ENCODE results near the gene PCAT7.
A peak's percentile ranks its signal among the peaks of the same experiment; 100 is the strongest.
"Not testable (repeated sequence)": the region's sequence is repeated elsewhere in the genome, so short reads cannot be mapped to it uniquely, and the experiment has no call there.

PCAT7 gene

DNA sequence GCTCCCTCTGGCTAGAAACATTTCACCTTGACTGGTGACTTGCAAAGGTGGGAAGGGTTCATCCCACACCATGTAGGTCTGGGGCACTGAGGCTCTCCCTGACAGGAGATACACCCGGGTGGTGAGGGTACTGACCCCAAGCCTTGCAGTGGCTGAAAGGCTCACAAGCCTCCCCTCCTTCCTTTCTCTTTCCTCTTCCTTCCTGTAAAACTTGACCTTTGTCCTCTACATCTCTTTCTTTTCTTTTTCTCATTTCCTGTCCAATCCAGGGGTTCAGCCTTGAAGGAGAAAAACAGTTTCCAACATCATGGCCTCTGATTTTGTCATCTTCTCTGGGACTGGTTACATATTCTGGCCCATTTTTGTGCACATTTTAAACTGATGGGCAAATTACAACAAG is 22.2 kb downstream of the PCAT7 start:
- no peak for ATAC-seq (ENCODE audit: low read depth)
- H3K27ac Mint-ChIP-seq, result no peak overlapping the region
- peaks cover 16% of the 10 kb centered on the region for H3K27me3 Mint-ChIP-seq
- no peak overlapping the region for H3K4me3 Mint-ChIP-seq
- peaks cover 3% of the 10 kb centered on the region for H3K4me1 Mint-ChIP-seq
- H3K9me3 Mint-ChIP-seq, result peaks cover 5% of the 10 kb centered on the region
- H3K36me3 Mint-ChIP-seq, result no peaks in the 10 kb centered on the region
- no peak for DNase-seq (ENCODE audit: low spot score in 2 of 2)

DNA sequence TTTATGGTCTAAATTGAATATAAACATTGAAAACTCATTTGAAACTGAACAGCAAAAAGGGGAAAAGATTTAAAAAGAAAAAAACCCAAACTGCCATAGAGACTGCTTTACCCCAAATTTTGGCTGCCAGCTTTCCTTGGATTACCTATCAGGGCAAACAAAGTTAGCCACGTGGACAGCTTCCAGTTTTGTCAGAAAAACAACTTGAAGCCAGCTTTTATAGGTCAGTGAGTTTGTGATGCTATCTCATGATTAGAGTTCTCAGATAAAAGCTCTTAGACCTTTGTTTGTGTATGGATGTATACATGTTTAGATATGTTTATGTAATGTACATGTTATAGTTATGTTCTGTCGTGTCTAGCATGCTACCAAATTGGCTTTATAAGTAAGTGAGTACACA is 22.7 kb downstream of the PCAT7 start:
- H3K27me3 Mint-ChIP-seq, result peaks cover 10% of the 10 kb centered on the region
- peaks cover 3% of the 10 kb centered on the region for H3K4me1 Mint-ChIP-seq
- ATAC-seq (ENCODE audit: low read depth) (no peak), DNase-seq (ENCODE audit: low spot score in 2 of 2) (no peak)
- H3K27ac Mint-ChIP-seq, result no peak overlapping the region
- no peaks in the 10 kb centered on the region for H3K36me3 Mint-ChIP-seq
- peaks cover 5% of the 10 kb centered on the region for H3K9me3 Mint-ChIP-seq
- H3K4me3 Mint-ChIP-seq, result no peak overlapping the region

DNA sequence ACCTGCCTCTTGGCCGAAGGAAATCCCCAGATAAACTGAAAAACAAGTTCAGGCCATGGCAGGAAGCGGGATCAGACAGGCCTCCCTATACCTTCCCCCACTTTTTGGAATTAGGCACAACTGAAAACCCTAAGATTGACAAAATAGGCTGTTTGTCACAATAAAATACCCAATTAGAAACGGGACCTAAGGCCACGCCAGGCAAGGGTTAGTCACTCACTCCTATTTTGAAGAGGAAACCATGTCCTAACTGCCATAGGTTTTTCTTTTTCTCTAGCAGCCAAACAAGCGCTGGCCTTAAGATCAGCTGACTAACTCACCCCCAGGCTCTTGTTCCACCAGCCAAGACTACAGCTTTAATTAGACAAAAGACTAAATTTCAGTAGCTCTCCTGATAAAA is 26.8 kb downstream of the PCAT7 start:
- no peaks in the 10 kb centered on the region for H3K9me3 Mint-ChIP-seq
- H3K4me1 Mint-ChIP-seq, result peaks cover 5% of the 10 kb centered on the region
- no peak overlapping the region for H3K4me3 Mint-ChIP-seq
- ATAC-seq (ENCODE audit: low read depth) (no peak), DNase-seq (ENCODE audit: low spot score in 2 of 2) (no peak)
- H3K27me3 Mint-ChIP-seq, result no peaks in the 10 kb centered on the region
- H3K27ac Mint-ChIP-seq, result no peak overlapping the region
- no peaks in the 10 kb centered on the region for H3K36me3 Mint-ChIP-seq

DNA sequence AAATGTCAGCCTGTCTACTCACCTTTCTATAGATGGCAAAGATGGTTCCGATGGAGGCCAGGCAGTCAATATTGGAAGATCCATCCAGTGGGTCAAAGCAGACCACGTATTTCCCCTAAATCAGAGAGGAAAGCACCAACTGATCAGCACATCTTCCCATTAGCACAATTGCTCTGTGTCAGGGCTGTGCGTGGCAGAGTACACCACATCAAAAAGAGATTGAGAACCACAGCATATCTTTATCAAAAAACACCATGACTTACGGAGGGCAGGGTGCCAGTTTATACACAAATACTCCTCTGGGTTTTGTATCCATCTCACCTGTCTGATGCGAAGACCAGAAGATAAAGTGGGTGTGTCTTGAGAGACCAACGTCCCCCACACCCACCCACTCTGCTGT is 29.7 kb downstream of the PCAT7 start:
- no peak overlapping the region for H3K27ac Mint-ChIP-seq
- ATAC-seq (ENCODE audit: low read depth) (no peak), DNase-seq (ENCODE audit: low spot score in 2 of 2) (no peak)
- no peak overlapping the region for H3K4me3 Mint-ChIP-seq
- peaks cover 6% of the 10 kb centered on the region for H3K27me3 Mint-ChIP-seq
- no peaks in the 10 kb centered on the region for H3K36me3 Mint-ChIP-seq
- H3K4me1 Mint-ChIP-seq, result peaks cover 6% of the 10 kb centered on the region
- H3K9me3 Mint-ChIP-seq, result no peaks in the 10 kb centered on the region

DNA sequence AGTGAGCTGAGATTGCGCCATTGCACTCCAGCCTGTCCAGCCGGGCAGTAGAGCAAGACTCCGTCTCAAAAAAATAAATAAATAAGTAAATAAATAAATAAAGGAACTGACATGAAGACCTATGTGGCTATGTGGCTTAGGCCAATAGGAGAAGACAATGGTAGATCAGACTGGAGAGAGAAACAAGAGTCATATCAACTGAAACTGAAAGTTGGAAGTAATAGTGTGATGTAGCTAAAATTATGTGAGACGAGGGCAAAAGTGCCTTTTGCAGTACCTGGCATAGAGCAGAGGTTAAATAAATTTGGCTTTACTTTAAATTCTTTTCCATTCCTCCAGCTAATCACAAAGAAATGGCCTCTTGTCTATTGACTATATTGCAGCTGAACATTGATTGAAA is 31.4 kb downstream of the PCAT7 start:
- Mint-ChIP-seq H3K27me3 (peaks cover 7% of the 10 kb centered on the region), H3K4me3 (no peak overlapping the region), H3K36me3 (no peaks in the 10 kb centered on the region), H3K27ac (no peak overlapping the region), H3K4me1 (peaks cover 6% of the 10 kb centered on the region), H3K9me3 (no peaks in the 10 kb centered on the region)
- DNase-seq (ENCODE audit: low spot score in 2 of 2) (no peak), ATAC-seq (ENCODE audit: low read depth) (no peak)

DNA sequence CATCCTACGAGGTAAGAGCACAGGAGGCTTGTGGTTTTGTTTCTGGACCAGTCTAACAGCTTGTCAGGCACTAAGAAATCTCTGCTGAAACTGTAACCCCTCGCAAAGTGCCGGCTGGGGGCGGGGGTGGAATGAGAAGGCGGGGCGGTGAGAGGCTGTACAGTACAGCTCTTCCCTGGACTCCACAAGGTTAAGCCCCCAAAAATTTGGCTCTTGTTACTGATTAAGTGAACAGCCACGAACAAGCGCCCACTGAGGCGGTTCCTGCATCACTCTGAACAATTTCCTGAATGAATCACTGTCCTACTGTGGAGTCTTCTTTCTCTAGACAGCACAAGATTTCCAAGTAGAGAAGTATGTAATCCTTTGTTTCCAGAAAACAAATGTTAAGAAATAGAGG is 31.9 kb downstream of the PCAT7 start:
- Mint-ChIP-seq H3K4me1 (peaks cover 6% of the 10 kb centered on the region), H3K4me3 (peak overlapping the region; percentile 39), H3K27me3 (peaks cover 7% of the 10 kb centered on the region), H3K36me3 (no peaks in the 10 kb centered on the region), H3K27ac (no peak overlapping the region), H3K9me3 (no peaks in the 10 kb centered on the region)
- ATAC-seq (ENCODE audit: low read depth) (no peak), DNase-seq (ENCODE audit: low spot score in 2 of 2) (no peak)

DNA sequence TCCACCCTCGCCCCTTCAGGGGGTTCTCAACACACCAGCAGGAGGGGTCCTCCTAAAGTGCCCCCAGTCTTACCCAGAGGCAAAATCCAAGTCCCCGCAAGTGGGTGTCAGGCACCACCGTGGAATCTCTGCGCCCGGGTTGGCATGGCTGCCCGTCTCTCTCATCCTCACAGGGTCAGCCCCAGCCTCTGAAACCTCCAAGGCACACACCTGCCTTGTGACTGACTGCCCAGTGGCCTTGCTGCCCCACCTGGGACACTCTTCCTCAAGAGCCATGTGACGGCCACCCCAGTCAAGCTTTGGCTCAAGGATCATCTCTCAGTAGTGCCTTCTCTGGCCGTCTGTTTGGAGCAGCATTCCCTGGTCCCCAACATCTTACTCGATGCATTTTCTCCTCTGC is 33.8 kb downstream of the PCAT7 start:
- no peak for DNase-seq (ENCODE audit: low spot score in 2 of 2)
- no peak for ATAC-seq (ENCODE audit: low read depth)
- Mint-ChIP-seq H3K9me3 (no peaks in the 10 kb centered on the region), H3K36me3 (no peaks in the 10 kb centered on the region), H3K27ac (no peak overlapping the region), H3K27me3 (peaks cover 7% of the 10 kb centered on the region), H3K4me3 (no peak overlapping the region), H3K4me1 (peaks cover 6% of the 10 kb centered on the region)

DNA sequence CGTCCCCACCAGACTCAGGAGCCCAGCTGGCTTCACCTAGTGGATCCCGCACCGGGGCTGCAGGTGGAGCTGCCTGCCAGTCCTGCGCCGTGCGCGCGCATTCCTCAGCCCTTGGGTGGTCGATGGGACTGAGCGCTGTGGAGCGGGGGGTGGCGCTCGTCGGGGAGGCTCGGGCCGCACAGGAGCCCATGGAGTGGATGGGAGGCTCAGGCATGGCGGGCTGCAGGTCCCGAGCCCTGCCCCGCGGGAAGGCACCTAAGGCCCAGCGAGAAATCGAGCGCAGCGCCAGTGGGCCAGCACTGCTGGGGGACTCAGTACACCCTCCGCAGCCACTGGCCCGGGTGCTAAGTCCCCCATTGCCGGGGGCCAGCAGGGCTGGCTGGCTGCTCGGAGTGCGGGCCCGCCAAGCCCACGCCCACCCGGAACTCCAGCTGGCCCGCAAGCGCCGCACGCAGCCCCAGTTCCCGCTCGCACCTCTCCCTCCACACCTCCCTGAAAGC is 36.2 kb downstream of the PCAT7 start:
- H3K9me3 Mint-ChIP-seq; DNase-seq (ENCODE audit: low spot score in 2 of 2); H3K27me3 Mint-ChIP-seq: not testable (repeated sequence)

DNA sequence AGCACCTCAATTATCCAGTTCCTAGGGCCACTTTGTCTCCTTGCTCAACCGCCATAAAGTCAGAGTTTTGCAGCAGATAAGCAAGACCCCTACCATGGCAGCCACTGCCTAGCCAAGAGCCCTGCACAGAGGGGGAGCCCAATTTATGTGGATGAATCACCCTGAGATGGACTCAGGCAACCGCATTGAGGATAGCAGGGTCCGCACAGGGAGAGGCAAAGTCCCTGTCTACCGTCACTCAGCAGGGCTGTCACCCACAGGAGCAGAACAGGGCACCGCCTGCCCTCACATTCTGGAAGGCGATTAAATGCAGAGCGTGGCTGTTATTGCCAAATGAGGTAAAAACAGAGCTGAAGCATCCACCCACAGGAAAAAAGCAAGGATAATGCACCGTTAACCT is 37.0 kb downstream of the PCAT7 start:
- Mint-ChIP-seq H3K27ac (no peak overlapping the region), H3K27me3 (peaks cover 11% of the 10 kb centered on the region), H3K36me3 (no peaks in the 10 kb centered on the region), H3K4me3 (no peak overlapping the region), H3K9me3 (no peaks in the 10 kb centered on the region), H3K4me1 (no peaks in the 10 kb centered on the region)
- DNase-seq (ENCODE audit: low spot score in 2 of 2) (no peak), ATAC-seq (ENCODE audit: low read depth) (no peak)

More for the DNA sequence above, 36.2 kb downstream of the PCAT7 start:
- H3K36me3 Mint-ChIP-seq; H3K27ac Mint-ChIP-seq; ATAC-seq (ENCODE audit: low read depth); H3K4me3 Mint-ChIP-seq; H3K4me1 Mint-ChIP-seq: not testable (repeated sequence)

DNA sequence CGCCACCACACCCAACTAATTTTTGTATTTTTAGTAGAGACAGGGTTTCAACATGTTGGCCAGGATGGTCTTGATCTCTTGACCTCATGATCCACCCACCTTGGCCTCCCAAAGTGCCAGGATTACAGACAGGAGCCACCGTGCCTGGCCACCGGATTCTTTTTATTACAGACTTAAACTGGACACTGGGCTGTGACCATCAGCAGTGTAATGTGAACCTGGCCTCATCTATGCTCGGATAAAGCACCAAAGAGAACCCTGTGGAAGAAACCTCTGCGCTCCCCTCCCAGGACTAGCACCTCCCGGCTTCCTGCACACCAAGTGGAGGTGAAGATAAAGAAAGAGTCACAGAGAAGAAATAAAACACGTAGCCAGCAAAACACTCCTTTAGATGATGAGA is 37.8 kb downstream of the PCAT7 start:
- ATAC-seq (ENCODE audit: low read depth); H3K27ac Mint-ChIP-seq; H3K4me3 Mint-ChIP-seq; H3K9me3 Mint-ChIP-seq; DNase-seq (ENCODE audit: low spot score in 2 of 2); H3K36me3 Mint-ChIP-seq; H3K4me1 Mint-ChIP-seq: not testable (repeated sequence)
- peaks cover 11% of the 10 kb centered on the region for H3K27me3 Mint-ChIP-seq

DNA sequence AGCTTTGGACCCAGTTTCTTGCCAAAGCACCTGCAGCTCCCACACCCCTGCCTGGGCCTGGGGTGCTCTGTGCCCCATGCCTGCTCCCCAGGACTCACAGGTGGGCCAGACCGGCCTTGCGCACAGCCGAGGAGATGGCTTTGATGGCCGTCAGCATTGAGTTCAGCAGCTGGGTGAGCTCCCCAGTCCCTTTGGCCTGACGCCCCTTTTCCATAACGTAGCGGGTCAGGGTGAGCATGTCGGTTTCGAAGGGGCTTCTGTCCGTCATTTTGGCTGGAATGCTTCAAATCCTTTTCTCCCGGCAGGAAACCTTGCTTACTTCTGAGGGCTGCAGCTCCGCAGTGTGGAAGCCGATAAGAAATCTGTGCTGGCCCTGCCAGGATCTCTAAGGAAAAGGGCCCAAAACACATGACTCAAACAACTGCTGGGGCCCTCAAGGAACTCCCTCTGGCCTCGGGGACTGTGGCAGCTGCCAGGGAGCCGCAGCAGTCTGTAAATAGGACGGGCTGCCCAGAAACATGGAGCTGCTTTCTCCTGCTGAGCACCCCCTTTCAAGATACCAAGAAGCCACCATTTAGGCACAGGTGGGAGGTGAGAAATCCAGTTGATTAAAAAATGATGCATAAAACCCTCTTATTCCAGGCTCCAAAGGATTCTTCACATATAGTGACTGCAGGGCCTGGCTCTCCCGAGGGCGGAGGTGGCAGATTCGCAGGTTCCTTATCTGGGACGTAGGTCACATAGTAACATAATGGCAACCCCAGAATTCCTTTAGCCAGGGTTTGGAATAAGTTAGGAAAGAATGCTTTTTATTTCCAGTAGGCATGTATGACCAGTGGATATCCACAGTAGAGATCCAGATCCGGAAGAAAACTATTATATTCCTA is 38.8 kb downstream of the PCAT7 start, which contains the start of gene FBP2:
TSS of gene FBP2 (minus strand) at position 366 of the 887 bp plus-strand sequence. CDS start at position 268, 98 bp downstream.
- H3K9me3 Mint-ChIP-seq, result no peaks in the 10 kb centered on the region
- no peak within 1 kb of the TSS for H3K4me3 Mint-ChIP-seq
- no peaks in the 10 kb centered on the region for H3K36me3 Mint-ChIP-seq
- peaks cover 11% of the 10 kb centered on the region for H3K27me3 Mint-ChIP-seq
- no peak within 1 kb of the TSS for H3K27ac Mint-ChIP-seq
- DNase-seq (ENCODE audit: low spot score in 2 of 2) (no peak), ATAC-seq (ENCODE audit: low read depth) (no peak)
- no peaks in the 10 kb centered on the region for H3K4me1 Mint-ChIP-seq

DNA sequence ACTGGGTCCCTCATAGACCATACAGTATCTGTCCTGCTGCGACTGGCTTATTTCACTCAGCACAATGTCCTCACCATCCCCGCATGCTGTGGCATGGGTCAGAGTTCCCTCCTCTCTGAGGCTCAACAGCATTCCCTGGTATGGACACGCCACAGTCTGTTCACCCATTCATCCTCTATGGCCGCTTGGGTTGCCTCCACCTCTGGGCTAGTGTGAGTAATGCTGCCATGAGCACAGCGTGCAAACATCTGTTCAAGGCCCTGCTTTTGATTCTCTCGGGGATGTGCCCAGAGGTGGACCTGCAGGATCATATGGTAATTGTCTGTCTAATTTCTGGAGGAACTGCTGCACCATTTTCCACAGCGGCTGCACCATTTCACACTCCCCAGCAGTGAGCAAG is 44.2 kb downstream of the PCAT7 start:
- Mint-ChIP-seq H3K4me3 (no peak overlapping the region), H3K27me3 (peaks cover 4% of the 10 kb centered on the region)
- DNase-seq (ENCODE audit: low spot score in 2 of 2), result no peak

DNA sequence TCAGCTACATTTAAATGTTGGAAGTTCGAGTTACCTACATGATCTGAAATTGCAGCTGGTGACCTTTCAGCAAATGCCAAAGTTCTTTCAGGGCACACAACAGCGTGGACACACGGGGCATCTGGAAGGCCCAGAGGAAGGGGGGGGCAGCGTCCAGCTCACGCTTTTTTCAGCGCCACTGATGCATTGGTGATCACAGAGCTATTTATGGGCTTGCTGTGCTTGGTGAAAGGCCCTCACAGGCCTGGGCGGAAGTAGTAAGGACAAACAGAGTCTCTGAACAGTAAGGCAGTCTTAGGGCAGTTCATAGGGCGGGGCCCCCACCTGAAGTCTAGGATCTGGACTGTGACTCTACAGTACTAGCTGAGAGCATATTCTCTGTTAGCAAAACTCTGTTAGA is 45.4 kb downstream of the PCAT7 start:
- H3K36me3 Mint-ChIP-seq, result no peaks in the 10 kb centered on the region
- H3K27ac Mint-ChIP-seq, result no peak overlapping the region
- peaks cover 6% of the 10 kb centered on the region for H3K4me1 Mint-ChIP-seq
- DNase-seq (ENCODE audit: low spot score in 2 of 2), result no peak
- no peak for ATAC-seq (ENCODE audit: low read depth)
- peaks cover 2% of the 10 kb centered on the region for H3K27me3 Mint-ChIP-seq
- H3K9me3 Mint-ChIP-seq, result no peaks in the 10 kb centered on the region
- no peak overlapping the region for H3K4me3 Mint-ChIP-seq

More for the DNA sequence above, 44.2 kb downstream of the PCAT7 start:
- H3K4me1 Mint-ChIP-seq, result peaks cover 6% of the 10 kb centered on the region
- no peaks in the 10 kb centered on the region for H3K36me3 Mint-ChIP-seq
- H3K9me3 Mint-ChIP-seq, result no peaks in the 10 kb centered on the region
- no peak overlapping the region for H3K27ac Mint-ChIP-seq
- no peak for ATAC-seq (ENCODE audit: low read depth)

DNA sequence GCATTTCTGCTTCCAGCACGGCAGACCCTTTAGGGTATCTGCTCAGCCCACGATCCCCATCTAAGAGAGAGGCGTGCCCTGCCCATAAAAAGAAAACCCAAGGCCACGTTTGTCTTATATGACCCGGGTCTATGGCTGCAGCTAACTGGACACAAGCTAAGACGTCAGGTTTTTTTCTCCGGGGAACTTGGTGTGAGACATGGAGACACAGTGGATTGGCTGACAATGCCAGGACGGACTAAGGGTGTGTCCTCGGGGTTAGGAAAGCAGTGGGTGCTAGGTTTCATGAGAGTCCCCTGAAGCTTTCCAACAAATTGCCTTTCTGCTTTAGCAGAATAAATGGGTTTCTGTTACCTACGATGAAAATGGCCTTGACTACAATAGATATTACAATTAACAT is 45.8 kb downstream of the PCAT7 start:
- no peaks in the 10 kb centered on the region for H3K36me3 Mint-ChIP-seq
- peaks cover 3% of the 10 kb centered on the region for H3K27me3 Mint-ChIP-seq
- H3K9me3 Mint-ChIP-seq, result no peaks in the 10 kb centered on the region
- no peak overlapping the region for H3K27ac Mint-ChIP-seq
- DNase-seq (ENCODE audit: low spot score in 2 of 2) (no peak), ATAC-seq (ENCODE audit: low read depth) (no peak)
- no peak overlapping the region for H3K4me3 Mint-ChIP-seq
- H3K4me1 Mint-ChIP-seq, result peaks cover 6% of the 10 kb centered on the region

DNA sequence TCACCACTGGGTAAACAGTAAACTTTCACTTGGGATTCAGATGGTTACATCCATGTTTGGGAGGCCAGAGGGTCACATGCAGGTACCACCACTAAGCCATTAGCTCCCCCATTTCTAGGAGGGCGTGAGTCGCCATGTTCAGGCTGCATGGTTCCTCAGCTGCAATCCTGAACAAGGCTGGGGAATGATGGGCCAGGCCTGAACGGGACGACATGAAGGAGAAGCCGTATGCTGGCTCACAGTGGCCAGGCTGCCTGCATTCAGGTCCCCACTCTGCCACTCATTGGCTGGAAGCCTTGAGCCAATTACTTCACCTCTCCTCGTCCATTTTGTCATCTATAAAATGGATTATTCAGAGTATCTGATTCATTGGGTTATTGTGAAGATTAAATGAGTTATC is 47.8 kb downstream of the PCAT7 start:
- H3K9me3 Mint-ChIP-seq, result no peaks in the 10 kb centered on the region
- DNase-seq (ENCODE audit: low spot score in 2 of 2), result no peak
- H3K27ac Mint-ChIP-seq, result no peak overlapping the region
- peaks cover 1% of the 10 kb centered on the region for H3K27me3 Mint-ChIP-seq
- peaks cover 6% of the 10 kb centered on the region for H3K4me1 Mint-ChIP-seq
- no peaks in the 10 kb centered on the region for H3K36me3 Mint-ChIP-seq
- no peak for ATAC-seq (ENCODE audit: low read depth)
- H3K4me3 Mint-ChIP-seq, result no peak overlapping the region
